Bronchial epithelial cell (primary cell): ENCODE measurements around the gene EOLA2. TPM values are rescaled to one million over a fixed set of nuclear protein-coding genes. Genes with fewer than 3 reads are reported as not detected.
A peak's percentile ranks its signal among the peaks of the same experiment; 100 is the strongest.

Source experiments
- DNase-seq: peaks from one replicate; pipeline ENCODE4 v3.0.0-alpha.2; 2010; ENCODE audit warnings: low read depth
- FAIRE-seq: peaks from 2 replicates; lab custom pipeline; 2011; peaks lifted over from hg19 to GRCh38; lab: Jason Lieb, UNC
- H3K27me3 ChIP-seq: 2 replicates; pipeline ENCODE4 v1.5.1; 2011; ENCODE audit warnings: low read length; ENCODE audit not compliant: control insufficient read depth, insufficient read depth
- H3K36me3 ChIP-seq: 2 replicates; pipeline ENCODE4 v1.5.1; 2011; ENCODE audit warnings: low read length; ENCODE audit not compliant: control insufficient read depth, insufficient read depth
- H3K4me3 ChIP-seq: 2 replicates; pipeline ENCODE4 v1.5.1; 2011; ENCODE audit warnings: mild to moderate bottlenecking, low read depth, low read length, control low read depth
- total RNA-seq: library from RNA; depleted of rRNA; stranded (reverse); fragments of >200 nt; gene quantifications from 2 replicates; pipeline ENCODE4 v1.2.1, GENCODE V29; 2014
- TF ChIP-seq, protein P1 (sequence below): IDR thresholded peaks from 2 replicates; pipeline ENCODE4 v1.5.1; 2011; ENCODE audit warnings: mild to moderate bottlenecking, moderate library complexity, low read length, control low read depth, inconsistent platforms; ENCODE audit not compliant: insufficient read depth, severe bottlenecking

Gene EOLA2
- total RNA-seq, 1 donor from 2014 or later, result 21.9 TPM

DNA sequence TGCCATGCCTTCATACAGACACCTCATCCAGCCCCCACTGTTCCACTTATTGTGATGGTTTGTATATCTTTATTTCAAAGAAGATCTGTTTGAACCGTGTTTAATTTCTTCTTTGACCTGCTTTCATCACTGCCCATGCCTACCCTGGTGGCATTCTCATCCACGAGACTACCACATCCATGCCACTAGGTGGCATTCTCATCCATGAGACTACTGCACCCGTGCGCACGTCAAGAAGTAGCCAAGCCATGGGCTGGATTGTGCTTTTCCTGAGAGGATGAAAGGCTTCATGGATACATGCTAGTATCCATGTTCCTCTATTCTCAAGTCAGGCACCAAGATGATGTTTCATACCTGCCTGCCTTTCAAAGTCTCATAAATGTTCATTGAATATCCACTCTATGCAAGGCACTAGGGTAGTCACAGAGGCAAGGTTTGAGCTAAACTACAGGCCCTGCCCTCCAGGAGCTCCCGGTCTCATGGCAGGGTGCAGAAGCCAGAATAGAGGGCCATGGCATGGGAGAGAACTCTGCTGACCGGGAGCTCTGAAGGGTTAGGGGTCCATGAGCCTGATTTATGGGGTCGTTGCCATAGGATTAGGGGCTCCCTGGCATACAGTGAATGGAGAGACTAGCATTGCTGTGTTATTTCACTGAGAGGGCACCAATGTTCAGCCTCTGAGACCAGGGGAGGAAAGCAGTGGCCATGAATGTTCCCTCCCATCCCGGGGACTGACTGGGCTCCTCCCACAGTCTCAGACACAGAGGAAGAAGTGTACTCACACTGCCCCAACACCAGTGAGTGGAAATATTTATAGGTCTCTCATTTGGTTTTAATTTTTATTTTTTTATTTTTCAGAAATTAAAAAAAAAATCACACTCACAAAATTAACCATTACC, 24.8 kb upstream of the EOLA2 start:
- DNase-seq, result peak; percentile 42
- TF ChIP-seq, protein P1, sequence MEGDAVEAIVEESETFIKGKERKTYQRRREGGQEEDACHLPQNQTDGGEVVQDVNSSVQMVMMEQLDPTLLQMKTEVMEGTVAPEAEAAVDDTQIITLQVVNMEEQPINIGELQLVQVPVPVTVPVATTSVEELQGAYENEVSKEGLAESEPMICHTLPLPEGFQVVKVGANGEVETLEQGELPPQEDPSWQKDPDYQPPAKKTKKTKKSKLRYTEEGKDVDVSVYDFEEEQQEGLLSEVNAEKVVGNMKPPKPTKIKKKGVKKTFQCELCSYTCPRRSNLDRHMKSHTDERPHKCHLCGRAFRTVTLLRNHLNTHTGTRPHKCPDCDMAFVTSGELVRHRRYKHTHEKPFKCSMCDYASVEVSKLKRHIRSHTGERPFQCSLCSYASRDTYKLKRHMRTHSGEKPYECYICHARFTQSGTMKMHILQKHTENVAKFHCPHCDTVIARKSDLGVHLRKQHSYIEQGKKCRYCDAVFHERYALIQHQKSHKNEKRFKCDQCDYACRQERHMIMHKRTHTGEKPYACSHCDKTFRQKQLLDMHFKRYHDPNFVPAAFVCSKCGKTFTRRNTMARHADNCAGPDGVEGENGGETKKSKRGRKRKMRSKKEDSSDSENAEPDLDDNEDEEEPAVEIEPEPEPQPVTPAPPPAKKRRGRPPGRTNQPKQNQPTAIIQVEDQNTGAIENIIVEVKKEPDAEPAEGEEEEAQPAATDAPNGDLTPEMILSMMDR, result peak; percentile 59
- Histone ChIP-seq H3K4me3 (no peak overlapping the region), H3K27me3 (no peaks in the 10 kb centered on the region), H3K36me3 (peaks cover 3% of the 10 kb centered on the region)
- peak; percentile 18 for FAIRE-seq

DNA sequence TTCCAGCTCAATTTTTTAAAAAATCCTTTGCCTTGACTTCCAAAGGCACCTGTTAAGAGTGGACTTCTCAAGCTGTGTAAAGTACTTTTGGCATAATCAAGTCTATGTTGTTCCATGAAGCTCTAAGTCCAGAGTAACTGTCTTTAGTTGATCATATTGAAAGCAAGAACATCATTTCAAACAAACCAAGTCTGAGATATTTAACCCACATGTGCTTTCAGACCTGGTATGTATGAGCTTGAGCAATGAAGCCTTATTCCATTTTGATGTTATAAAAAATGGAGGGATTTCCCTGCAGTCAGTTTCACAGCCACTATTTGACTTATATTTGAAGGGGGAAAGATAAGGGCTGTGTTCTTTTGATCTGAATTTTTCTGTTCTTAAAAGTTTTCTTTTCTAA, 23.7 kb upstream of the EOLA2 start:
- no peak for DNase-seq
- no peak for FAIRE-seq
- no peak overlapping the region for H3K4me3 ChIP-seq
- H3K36me3 ChIP-seq, result peaks cover 3% of the 10 kb centered on the region
- no peaks in the 10 kb centered on the region for H3K27me3 ChIP-seq
- TF ChIP-seq, protein P1, result no peak

DNA sequence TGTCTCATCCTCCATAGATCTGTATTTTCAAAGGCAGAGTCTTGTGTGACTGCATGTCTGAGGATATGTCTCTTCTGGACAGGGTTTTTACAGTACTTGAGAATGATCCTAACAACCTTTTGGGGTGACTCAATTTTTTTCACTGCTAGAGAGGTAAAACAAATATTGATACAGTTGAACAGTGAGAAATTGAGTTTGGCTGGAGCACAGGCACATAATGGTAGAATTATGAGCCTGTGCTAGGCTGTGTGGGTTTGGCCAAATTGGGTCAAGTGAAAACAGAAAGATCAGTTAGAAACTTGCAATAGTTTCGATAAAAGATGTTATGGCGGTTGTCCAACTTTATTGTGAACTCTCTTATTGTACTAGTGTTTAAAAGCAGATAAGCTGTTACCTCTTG, 23.3 kb upstream of the EOLA2 start:
- Histone ChIP-seq H3K27me3 (no peaks in the 10 kb centered on the region), H3K4me3 (no peak overlapping the region), H3K36me3 (peaks cover 3% of the 10 kb centered on the region)
- TF ChIP-seq, protein P1, result no peak
- DNase-seq, result no peak
- no peak for FAIRE-seq

DNA sequence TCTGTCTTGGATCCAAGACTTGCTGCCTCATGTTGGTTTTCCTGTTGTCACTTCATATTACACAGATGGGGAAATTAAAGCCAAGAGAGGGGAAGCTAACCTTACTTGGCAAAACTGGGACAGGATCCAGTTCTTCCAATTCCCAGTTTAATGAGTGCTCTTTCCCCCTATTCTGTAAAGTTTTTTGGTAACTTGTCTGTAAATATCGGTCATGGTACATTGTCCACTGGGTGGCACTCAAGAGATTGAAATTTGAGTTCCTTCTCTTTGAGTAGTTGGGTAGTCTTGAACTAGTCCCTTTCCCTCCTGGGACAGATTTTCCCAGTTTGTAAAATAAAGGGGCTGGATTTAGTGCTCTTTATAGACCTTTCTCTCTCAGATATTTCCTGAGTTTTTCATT, 12.4 kb upstream of the EOLA2 start:
- DNase-seq (peak; percentile 46), FAIRE-seq (no peak)
- TF ChIP-seq, protein P1, result peak; percentile 33
- Histone ChIP-seq H3K36me3 (no peaks in the 10 kb centered on the region), H3K27me3 (no peaks in the 10 kb centered on the region), H3K4me3 (no peak overlapping the region)

DNA sequence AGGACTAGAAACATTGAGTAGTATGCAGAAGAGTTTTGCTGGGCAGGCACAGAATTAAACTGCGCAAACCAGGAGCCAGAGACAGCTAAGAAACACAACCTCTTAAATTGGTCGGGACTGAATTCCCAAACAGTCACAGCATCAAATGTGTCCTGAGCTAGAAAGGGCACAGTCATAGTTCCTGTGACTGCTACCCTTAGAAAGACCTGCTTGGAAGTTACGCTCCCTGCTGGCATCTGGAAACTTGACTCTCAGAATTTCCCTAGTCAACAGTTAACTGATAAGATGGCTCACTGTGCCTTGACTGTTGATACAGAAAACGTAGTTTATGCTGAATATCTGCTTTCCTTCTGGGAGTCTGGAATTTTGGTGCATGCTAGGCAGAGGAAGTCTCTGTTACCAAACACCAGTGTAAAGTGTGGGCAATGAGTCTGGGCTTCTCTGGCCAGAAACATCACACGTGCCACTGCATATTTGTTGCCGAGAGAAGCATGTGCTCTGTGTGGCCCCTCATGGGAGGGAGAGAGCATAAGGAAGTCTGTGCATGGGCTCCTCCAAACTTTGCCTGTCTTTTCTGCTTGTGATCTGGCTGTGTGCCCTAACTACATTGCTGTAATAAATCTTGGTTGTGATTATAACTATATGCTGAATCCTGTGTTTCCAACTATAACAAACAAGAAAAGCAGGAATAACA, 11.6 kb upstream of the EOLA2 start:
- TF ChIP-seq, protein P1, result no peak
- DNase-seq (no peak), FAIRE-seq (peak; percentile 79)
- Histone ChIP-seq H3K4me3 (no peak overlapping the region), H3K36me3 (no peaks in the 10 kb centered on the region), H3K27me3 (no peaks in the 10 kb centered on the region)
